Measurements from ENCODE around the gene DACT1. TPM values are rescaled to one million over a fixed set of nuclear protein-coding genes. Genes with fewer than 3 reads are reported as not detected.

Gene DACT1
- total RNA-seq, 2 donors from 2014 or later, result 13.7 to 18.8 TPM

- DNase-seq (ENCODE audit: low spot score), result no peak
- intact Hi-C loops (cut with DNase I), result no loop called here
Measured at GRCh38 chr14:58695514-58695913, 57.8 kb downstream of the DACT1 start.

- no peak for DNase-seq (ENCODE audit: low spot score)
- intact Hi-C loops (cut with DNase I), result no loop called here
Measured at GRCh38 chr14:58697266-58697929, 59.6 kb downstream of the DACT1 start.

Other genes with a start within 250 kb of the DACT1 start
- not detected for gene TOMM20L, start 242.0 kb upstream of the DACT1 start, total RNA-seq
- gene TIMM9, start 210.4 kb upstream of the DACT1 start, total RNA-seq, result 10 to 100 TPM; 28.4 to 30.7 TPM
- 10 to 100 TPM; 14.7 to 15.5 TPM for gene KIAA0586, start 210.2 kb upstream of the DACT1 start, total RNA-seq